GM19035 (cell line): ENCODE measurements around the gene CSF1R.

Experiments
- ATAC-seq: cut with Tn5 transposase; IDR thresholded peaks from one replicate; pipeline ENCODE4 v1.9.1; 2021; ENCODE audit not compliant: unreplicated experiment

Gene CSF1R

DNA sequence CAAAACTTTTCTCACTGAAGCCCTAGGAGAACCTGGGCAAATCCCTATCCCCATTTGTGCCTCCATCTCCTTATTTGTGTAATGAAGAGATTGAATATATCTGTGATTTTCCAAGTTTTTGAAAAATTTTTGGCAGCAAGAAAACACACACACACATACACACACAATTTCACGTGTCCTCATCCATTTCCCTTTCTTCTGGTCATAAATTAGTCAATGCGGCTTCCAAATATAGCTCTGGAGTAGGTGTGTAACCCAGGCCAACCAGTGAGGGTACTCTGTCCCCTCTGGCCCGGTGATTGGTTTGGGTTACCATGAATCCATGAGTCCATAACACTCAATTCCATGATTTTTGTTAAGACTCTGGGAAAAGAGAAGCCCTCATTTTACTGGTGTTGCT is 12.7 kb downstream of the CSF1R start:
- ATAC-seq: no peak

GRCh38 chr5:150073086-150073625 is 13.2 kb downstream of the CSF1R start:
- ATAC-seq: no peak

DNA sequence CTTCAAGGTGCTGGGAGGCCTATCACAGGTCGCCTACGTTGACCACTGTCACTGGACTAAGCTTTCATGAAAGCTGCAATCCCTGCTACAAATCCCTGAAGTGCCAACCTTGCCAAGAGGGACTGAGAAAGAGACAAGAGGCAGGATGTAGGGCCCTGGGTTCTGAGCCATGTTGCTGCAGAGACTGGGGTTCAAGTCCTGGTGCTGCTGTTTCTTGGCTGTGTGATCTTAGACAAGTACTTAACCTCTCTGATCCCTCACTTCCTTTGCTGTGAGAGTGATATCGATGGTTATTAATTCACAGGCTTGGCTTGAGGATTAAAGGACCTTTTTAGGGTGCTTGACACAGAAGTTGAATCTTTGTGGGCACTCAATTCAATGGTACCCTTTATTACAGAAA is 15.5 kb downstream of the CSF1R start:
- no peak for ATAC-seq

DNA sequence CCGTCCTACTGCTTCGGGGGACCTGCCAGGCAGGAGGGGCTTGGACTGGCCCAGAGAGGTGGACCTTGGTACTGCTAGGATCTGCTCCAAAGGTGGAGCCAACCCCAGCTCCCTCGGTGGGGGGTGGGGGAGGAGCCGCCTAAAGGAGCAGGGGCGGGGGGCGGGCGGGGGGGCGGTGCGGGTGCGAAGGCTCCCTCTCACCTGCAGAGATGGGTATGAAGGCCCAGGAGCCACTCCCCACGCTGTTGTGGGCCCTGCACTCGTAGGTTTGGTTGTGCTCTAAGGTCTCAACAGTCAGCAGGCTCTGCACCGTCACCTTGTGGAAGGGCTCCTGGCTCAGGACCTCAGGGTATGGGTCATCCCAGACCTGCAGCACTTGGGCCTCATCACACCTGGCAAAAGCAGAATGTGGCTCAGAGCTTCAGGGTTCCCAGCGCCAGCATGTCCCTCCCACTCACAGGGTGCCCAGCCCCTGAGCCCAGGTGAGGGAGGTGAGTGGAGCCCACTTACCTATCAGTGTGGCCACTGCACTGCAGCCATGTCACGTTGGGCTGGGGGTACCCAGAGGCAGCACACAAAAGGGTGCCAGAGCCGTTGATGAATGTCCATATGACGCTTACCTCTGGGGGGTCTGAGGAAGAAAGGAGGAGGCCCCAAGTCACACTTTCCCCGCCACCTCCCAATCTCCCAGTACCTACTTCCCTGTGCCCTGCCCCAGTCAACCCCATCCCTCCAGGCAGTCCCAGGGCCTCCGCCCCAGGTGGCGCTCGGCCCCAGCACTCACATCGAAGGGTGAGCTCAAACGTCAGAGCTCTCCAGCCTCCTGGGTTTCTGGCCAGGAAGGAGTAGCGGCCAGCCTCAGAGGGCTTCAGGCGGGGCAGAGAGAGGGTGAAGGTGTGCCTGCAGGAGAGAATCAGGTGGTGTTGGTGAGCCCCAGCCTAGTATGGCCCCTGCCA is 16.4 kb downstream of the CSF1R start:
- ATAC-seq: no peak

DNA sequence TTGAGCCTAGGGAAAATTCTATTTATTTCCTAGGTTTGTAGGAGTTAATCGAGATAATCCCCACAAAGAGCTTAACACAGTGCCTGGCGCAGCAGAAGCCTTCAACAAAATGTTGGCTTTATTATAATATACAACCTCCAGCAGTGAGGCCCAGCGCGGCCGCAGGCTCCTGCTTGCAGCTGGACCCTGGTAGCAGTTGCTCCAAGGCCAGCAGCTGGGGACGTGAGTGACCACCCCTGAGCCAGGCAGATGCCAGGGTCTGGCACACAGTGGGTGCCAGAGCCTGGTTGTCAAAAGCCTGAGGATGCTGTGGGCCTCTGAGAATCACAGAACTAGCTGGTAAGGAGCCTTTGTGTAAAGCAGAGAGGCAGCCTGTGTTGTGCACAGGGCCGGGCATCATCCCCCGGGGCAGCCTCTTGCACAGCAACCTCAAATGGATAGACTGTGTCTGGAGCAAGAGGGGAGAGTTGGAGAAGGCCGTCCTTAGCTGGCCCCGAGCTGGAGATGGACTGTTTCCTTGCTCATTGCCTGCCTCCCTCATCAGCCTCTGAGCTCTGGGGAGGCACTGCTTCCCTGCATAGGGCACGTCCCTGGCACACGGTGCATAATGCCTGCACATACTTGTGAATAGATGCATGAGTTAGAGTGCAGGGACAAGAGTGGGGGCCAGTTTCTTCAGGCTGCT is 17.3 kb downstream of the CSF1R start:
- no peak for ATAC-seq

- ATAC-seq: no peak
Observed at GRCh38 chr5:150068472-150068871, 17.9 kb downstream of the CSF1R start.

GRCh38 chr5:150068071-150068470 is 18.3 kb downstream of the CSF1R start:
- ATAC-seq: no peak

DNA sequence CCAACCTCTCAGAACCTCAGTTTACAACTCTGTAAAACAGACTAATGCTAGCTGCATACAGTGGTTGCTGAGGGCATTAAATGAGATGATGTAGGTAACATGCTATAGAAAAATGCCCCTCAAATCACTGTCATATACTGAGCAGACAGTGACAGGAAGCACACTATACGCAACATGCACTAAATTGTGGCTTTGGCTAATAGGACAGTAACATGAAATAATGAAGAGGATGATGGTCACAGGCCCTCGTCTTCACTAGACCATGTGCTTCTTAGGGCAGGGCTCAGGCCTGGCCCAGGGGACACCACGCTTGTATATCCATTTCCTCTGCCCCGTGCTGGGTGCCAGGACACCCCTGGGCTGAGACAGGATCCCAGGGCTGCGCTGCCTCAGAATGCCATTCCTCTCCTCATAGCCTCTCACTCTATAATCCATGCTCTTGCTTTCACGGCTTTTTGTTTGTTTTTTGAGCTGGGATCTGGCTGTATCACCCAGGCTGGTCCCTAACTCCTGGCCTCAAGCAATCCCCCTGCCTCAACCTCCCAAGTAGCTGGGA is 18.9 kb downstream of the CSF1R start:
- no peak for ATAC-seq

DNA sequence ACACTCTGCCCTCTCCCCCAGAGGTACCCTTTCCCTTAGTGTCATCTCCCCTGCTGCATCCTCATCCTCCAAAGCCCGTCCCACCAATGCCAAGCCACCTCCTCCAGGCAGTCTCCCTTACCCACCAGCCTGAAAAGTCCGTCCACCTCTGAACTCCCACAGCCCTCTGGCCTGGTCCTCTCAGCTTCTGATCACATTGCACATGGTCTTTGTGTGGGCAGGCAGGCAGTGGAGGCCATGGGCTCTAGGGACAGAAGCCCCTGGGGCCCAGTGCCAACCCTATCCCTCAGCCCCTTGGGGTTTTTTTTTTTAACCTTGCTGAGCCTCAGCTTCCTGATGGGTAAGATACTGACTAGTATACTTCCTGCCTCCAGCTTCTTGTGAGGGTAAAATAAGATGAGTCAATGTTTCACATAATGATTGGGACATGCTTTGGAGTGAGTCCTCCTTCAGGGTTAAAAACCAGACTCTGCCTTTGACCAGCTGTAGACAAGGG is 19.4 kb downstream of the CSF1R start:
- ATAC-seq: no peak

- ATAC-seq: no peak
Observed at GRCh38 chr5:150066436-150066835, 19.9 kb downstream of the CSF1R start.

GRCh38 chr5:150065886-150066285 is 20.5 kb downstream of the CSF1R start:
- no peak for ATAC-seq

DNA sequence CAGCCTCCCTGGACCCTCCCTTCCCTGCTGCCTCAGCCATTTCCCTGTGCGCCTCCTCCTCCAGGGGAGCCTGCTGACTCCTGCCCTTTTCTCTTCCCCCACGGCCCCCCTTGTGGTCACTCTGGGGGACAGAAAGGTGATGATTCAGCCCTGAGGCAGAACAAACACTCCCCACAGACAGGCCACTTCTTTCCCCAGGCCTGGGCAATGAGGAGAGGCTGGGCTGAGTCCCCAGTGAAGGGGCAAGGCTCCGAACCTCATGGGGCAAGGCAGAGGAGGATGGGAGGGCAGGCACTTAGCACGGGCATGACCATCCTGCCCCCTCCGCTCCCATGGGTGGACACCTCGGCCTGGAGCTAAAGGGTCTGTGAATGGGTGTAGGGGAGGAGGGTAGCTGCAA is 21.0 kb downstream of the CSF1R start:
- ATAC-seq: no peak

DNA sequence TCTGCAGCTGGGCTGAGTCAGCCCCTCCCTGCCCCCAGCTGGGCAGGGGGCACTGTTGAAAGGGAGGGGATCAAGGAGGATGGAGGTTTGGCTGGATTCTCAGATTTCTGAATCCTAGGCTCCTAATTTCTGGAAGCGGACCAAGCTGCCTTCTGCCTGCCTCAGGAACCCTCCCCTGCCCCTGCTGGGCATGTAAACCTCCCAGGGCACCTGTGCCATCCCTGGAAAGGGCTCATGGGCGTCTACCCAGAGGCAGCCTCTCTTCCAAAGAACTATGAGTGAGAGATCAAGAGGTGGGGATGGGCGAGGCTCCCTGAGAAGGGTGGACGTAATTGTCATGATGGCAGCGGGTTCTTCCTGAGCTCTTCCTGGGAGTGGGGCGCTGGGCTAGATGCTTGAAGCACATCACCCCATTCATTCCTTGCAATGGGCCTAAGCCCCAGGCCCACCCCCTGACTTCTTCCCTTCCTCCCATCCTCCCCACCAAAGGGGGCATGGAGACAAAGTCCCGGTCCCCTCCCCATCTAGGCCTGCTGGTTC is 21.6 kb downstream of the CSF1R start:
- ATAC-seq: no peak

DNA sequence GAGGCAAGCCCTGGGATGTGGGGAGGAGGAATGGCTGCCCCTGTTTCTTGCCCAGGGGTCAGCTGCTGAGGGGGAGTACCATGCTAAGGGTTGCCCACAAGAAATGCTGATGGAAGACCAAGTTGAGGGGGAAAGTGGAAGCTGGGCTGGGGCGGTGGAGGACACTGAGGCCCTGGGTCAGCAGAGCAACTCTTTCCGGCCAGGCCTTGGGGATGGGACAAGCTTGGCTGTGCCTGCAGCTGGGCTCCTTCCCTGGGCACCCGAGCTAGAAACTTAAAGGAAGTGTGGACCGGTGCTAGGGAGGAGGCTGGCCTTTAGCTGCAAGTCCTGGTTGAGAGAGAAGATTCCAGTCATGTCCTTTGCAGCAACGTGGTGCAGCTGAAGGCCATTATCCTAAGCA is 22.7 kb downstream of the CSF1R start:
- ATAC-seq: no peak

GRCh38 chr5:150062216-150062922 is 24.0 kb downstream of the CSF1R start:
- no peak for ATAC-seq

GRCh38 chr5:150061538-150061995 is 24.8 kb downstream of the CSF1R start:
- no peak for ATAC-seq

DNA sequence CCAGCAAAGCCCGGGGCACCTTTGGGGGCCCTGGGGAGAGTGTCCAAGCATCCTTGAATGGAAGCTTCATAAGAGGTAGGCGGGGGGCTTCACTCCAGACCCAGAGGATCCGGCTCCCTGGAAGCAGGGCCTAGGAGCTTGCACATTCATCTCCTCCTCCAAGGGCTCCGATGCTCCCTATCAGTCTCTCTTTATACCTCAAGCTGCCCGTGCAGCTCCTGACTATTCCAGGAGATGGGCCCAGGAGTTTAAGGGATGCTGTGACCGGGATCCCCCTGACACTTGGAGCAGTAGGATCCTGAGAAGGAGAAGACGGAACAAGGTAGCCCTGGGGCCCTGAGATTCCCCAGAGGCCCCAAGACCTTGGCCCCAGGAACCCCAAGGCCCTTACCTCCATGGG is 25.9 kb downstream of the CSF1R start:
- ATAC-seq: no peak

GRCh38 chr5:150059623-150060022 is 26.7 kb downstream of the CSF1R start:
- no peak for ATAC-seq

DNA sequence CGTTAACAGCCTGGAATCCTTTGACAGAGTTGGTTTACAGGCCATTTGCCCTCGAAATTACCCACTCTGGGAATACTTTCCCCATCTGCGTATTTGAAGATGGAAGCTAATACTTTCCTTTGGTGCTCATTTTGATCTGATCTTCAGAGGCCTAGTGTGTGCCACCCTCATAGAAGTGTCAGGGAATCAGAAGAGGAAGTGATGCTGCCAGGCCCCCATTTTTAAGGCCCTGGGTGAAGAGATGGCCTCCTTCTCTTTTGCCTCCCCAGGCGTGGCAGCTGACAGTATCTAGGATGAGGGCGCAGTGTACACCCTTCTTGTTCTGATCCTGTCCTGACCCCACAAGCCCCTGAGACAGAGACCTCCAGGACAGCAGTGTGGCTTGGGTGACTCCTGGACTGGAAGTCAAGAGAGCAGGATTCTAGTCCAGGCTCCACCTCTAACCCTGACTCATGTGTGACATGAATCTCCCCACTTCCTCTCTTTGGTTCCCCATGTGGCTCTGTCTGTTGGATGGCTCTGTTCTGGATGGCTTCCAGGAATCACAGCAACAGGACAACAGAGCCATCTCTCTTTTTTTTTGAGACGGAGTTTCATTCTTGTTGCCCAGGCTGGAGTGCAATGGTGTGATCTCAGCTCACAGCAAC is 27.8 kb downstream of the CSF1R start:
- no peak for ATAC-seq

- no peak for ATAC-seq
Observed at GRCh38 chr5:150057996-150058395, 28.4 kb downstream of the CSF1R start.
